HepG2 (cell line): Measurements from ENCODE around the gene ATP9A. TPM values are rescaled to one million over a fixed set of nuclear protein-coding genes. Genes with fewer than 3 reads are reported as not detected.

Experiments used
- CEBPG ChIP-seq: IDR thresholded peaks from 2 replicates; pipeline ENCODE4 v1.6.1; 2016
- FOXM1 ChIP-seq: sonication (generic); formaldehyde crosslinking; IDR thresholded peaks from 2 replicates; pipeline ENCODE4 v1.5.0; 2020; ENCODE audit warnings: missing genetic modification reagents
- HES4 ChIP-seq: sonication (generic); formaldehyde crosslinking; IDR thresholded peaks from 2 replicates; pipeline ENCODE4 v1.9.0; 2021; ENCODE audit warnings: mild to moderate bottlenecking, missing genetic modification reagents, borderline replicate concordance
- HOXA3 ChIP-seq: sonication (generic); formaldehyde crosslinking; IDR thresholded peaks from 2 replicates; pipeline ENCODE4 v1.5.0; 2020; ENCODE audit warnings: missing genetic modification reagents
- KLF9 ChIP-seq: IDR thresholded peaks from 2 replicates; pipeline ENCODE4 v1.6.1; 2016; ENCODE audit warnings: low read depth
- MIER2 ChIP-seq: IDR thresholded peaks from 2 replicates; pipeline ENCODE4 v1.6.1; 2016; ENCODE audit warnings: missing biosample characterization, missing genetic modification reagents
- RBFOX2 ChIP-seq: fragments of 200-400 bp; formaldehyde crosslinking; IDR thresholded peaks from 2 replicates; pipeline ENCODE4 v1.6.1; 2017; ENCODE audit warnings: low read depth, mild to moderate bottlenecking, low read length
- RXRA ChIP-seq: sonication (generic); formaldehyde crosslinking; IDR thresholded peaks from 2 replicates; pipeline ENCODE4 v1.5.1; 2020; ENCODE audit warnings: missing genetic modification reagents
- SIX1 ChIP-seq: sonication (generic); formaldehyde crosslinking; IDR thresholded peaks from 2 replicates; pipeline ENCODE4 v1.4.0; 2020; ENCODE audit warnings: missing genetic modification reagents, borderline replicate concordance
- SOX13 ChIP-seq, 3 experiments: fragments of 450-650 bp in 1 of 3; sonication (generic) in 1 of 3; formaldehyde crosslinking in 1 of 3; IDR thresholded peaks in 2 of 3; conservative IDR thresholded peaks in 1 of 3; 2 replicates each; pipeline versions ENCODE4 v1.5.0 to v1.6.1; 2016 to 2020; ENCODE audit warnings: antibody characterized with exemption in 1 of 3, mild to moderate bottlenecking in 1 of 3, missing compliant biosample characterization in 1 of 3, missing genetic modification reagents in 1 of 3, moderate library complexity in 1 of 3
- SP4 ChIP-seq: sonication (generic); formaldehyde crosslinking; IDR thresholded peaks from 2 replicates; pipeline ENCODE4 v1.8.1; 2023; ENCODE audit warnings: mild to moderate bottlenecking, missing genetic modification reagents
- TBX2 ChIP-seq: sonication (generic); formaldehyde crosslinking; IDR thresholded peaks from 2 replicates; pipeline ENCODE4 v1.5.0; 2020; ENCODE audit warnings: missing genetic modification reagents, mild to moderate bottlenecking, borderline replicate concordance
- YY1 ChIP-seq: IDR thresholded peaks from 2 replicates; pipeline ENCODE4 v1.6.1; 2011; ENCODE audit warnings: low read length, low read depth, moderate library complexity, mild to moderate bottlenecking; ENCODE audit not compliant: insufficient read depth, insufficient replicate concordance
- ZBTB7B ChIP-seq: sonication (generic); formaldehyde crosslinking; IDR thresholded peaks from 2 replicates; pipeline ENCODE4 v1.4.0; 2020; ENCODE audit warnings: missing genetic modification reagents
- ZFX ChIP-seq: sonication (generic); formaldehyde crosslinking; IDR thresholded peaks from 2 replicates; pipeline ENCODE4 v1.4.0; 2020; ENCODE audit warnings: mild to moderate bottlenecking, low read depth, missing genetic modification reagents, moderate library complexity
- ZNF136 ChIP-seq: sonication (generic); formaldehyde crosslinking; IDR thresholded peaks from 2 replicates; pipeline ENCODE4 v1.8.1; 2022; ENCODE audit warnings: low read depth, mild to moderate bottlenecking, moderate library complexity, missing genetic modification reagents
- ZNF224 ChIP-seq: sonication (generic); formaldehyde crosslinking; IDR thresholded peaks from 2 replicates; pipeline ENCODE4 v1.5.0; 2020; ENCODE audit warnings: mild to moderate bottlenecking, missing genetic modification reagents
- ZNF234 ChIP-seq: sonication (generic); formaldehyde crosslinking; conservative IDR thresholded peaks from 2 replicates; pipeline ENCODE4 v1.5.1; 2020; ENCODE audit warnings: mild to moderate bottlenecking, missing genetic modification reagents
- ZNF331 ChIP-seq: sonication (generic); formaldehyde crosslinking; IDR thresholded peaks from 2 replicates; pipeline ENCODE4 v1.4.0; 2020; ENCODE audit warnings: missing genetic modification reagents
- ZNF343 ChIP-seq: sonication (generic); formaldehyde crosslinking; IDR thresholded peaks from 2 replicates; pipeline ENCODE4 v1.4.0; 2020; ENCODE audit warnings: mild to moderate bottlenecking, missing genetic modification reagents
- ZNF451 ChIP-seq: sonication (generic); formaldehyde crosslinking; IDR thresholded peaks from 2 replicates; pipeline ENCODE4 v1.5.0; 2020; ENCODE audit warnings: mild to moderate bottlenecking, missing genetic modification reagents
- ZNF616 ChIP-seq: sonication (generic); formaldehyde crosslinking; IDR thresholded peaks from 2 replicates; pipeline ENCODE4 v1.5.0; 2020; ENCODE audit warnings: low read depth, mild to moderate bottlenecking, missing genetic modification reagents
- ZNF660 ChIP-seq: sonication (generic); formaldehyde crosslinking; IDR thresholded peaks from 2 replicates; pipeline ENCODE4 v1.5.1; 2020; ENCODE audit warnings: mild to moderate bottlenecking, low read depth, missing genetic modification reagents, borderline replicate concordance
- ZNF703 ChIP-seq: sonication (generic); formaldehyde crosslinking; IDR thresholded peaks from 2 replicates; pipeline ENCODE4 v1.5.1; 2020; ENCODE audit warnings: missing genetic modification reagents, mild to moderate bottlenecking, moderate library complexity, borderline replicate concordance
- ZNF850 ChIP-seq: sonication (generic); formaldehyde crosslinking; conservative IDR thresholded peaks from 2 replicates; pipeline ENCODE4 v1.9.0; 2021; ENCODE audit warnings: mild to moderate bottlenecking, missing genetic modification reagents
- ZSCAN12 ChIP-seq: sonication (generic); formaldehyde crosslinking; IDR thresholded peaks from 2 replicates; pipeline ENCODE4 v1.9.0; 2021; ENCODE audit warnings: mild to moderate bottlenecking, missing genetic modification reagents
- polyA plus RNA-seq, 8 experiments: library from polyadenylated mRNA; depleted of rRNA in 3 of 8; stranded (reverse) in 7 of 8; unstranded in 1 of 8; fragments of >200 nt; fragmentation: Illumina TruSeq in 4 of 8; extraction: Trizol in 4 of 8; gene quantifications; 2 replicates each; pipeline versions ENCODE4 v1.2.1 to v1.2.3, GENCODE V29; 2011 to 2016; ENCODE audit warnings: low read depth in 4 of 8, missing spikeins in 1 of 8, mixed read lengths in 1 of 8; ENCODE audit not compliant: insufficient read depth in 1 of 8
- total RNA-seq, 5 experiments: library from RNA; depleted of rRNA; stranded (reverse); fragments of >200 nt; fragmentation: Illumina TruSeq; extraction: Trizol; gene quantifications; 2 replicates each; pipeline ENCODE4 v1.2.3, GENCODE V29; 2016; ENCODE audit warnings: low read depth in 1 of 5
- TF ChIP-seq, protein P1 (sequence below): sonication (generic); formaldehyde crosslinking; IDR thresholded peaks from 2 replicates; pipeline ENCODE4 v1.4.0; 2020; ENCODE audit warnings: missing genetic modification reagents
- TF ChIP-seq, protein P2 (sequence below): sonication (generic); formaldehyde crosslinking; IDR thresholded peaks from 2 replicates; pipeline ENCODE4 v1.8.0; 2022; ENCODE audit warnings: mild to moderate bottlenecking, missing genetic modification reagents, moderate library complexity

The ATP9A gene
- total and polyA plus RNA-seq, 2 of the 13 experiments (the other 11 are each of a cell fraction or from before 2014, with no cell fraction given), result 11.8 to 18.5 TPM

DNA sequence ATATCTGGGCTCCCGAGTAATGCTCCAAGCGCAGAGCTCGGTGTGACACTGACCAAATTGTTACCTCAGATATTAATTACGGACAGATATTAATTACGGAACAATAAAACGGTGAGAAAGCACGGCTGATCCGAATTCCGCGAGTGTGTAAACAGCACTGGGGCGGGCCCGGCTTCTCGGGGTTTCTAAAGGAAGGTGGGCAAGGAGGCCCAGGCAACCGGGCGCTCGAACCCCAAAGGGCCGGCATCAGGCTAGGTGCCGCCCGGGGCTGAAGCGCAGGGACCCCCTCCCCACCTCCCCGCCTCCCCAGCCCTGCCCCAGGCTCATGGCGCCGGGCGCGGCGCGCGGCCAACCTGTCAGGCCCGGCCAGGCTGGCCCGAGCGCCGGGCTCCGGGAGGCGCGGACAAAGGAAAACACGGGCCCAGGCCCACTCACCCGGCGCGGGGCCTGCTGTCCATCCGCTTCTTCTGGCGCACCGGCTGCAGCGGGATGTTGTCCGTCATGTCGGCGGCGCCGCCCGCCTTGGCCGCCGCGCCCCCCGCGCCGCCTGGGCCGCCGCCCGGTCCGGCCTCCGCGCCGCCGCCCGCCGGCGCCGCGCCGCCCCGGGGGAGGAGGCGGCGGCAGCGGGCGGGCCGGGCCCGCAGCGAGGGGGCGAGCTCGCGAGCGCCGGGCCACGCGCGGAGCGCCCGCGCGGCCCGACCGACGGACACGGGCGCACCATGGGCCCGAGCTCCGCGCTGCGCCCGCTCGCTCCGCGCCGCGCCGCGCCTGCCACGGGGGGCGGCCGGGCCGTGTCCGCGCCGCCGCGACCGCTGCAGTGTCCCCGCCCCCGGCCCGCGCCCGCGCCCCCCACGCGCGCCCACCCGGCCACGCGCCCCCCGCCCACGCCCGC is at the start of gene ATP9A (continued):
- TF ChIP-seq ZNF136 (CRISPR knock-in tag), result 0 out of 2 replicates have a peak, but pooled peaks have one; percentile 39
- no peak for TF ChIP-seq SIX1
- 0 out of 2 replicates have a peak, but pooled peaks have one; percentile 25 for TF ChIP-seq RXRA (CRISPR knock-in tag)
- 0 out of 2 replicates have a peak, but pooled peaks have one; percentile 50 for TF ChIP-seq KLF9 (CRISPR knock-in tag)
- 0 out of 2 replicates have a peak, but pooled peaks have one; percentile 32 for TF ChIP-seq ZNF234
- TF ChIP-seq HES4 (CRISPR knock-in tag), result peak; percentile 79; the same call in 1 of the 2 replicates
- peak; percentile 78; the same call in 1 of the 2 replicates for TF ChIP-seq ZNF224
- no peak for TF ChIP-seq SOX13 (IDR thresholded peaks at IDR 0.05)
- 0 out of 4 replicates have a peak, but pooled peaks of 1 of the 2 experiments have one; percentile 2 for TF ChIP-seq SOX13 (CRISPR knock-in tag; conservative IDR thresholded peaks at IDR 0.05 in 1 of 2, IDR thresholded peaks at IDR 0.05 in 1 of 2)
- TF ChIP-seq MIER2 (CRISPR knock-in tag), result no peak
- TF ChIP-seq ZNF850 (CRISPR knock-in tag), result 0 out of 2 replicates have a peak, but pooled peaks have one; percentile 57
- peak; percentile 68 for TF ChIP-seq SP4 (CRISPR knock-in tag)
- no peak for TF ChIP-seq ZNF451 (CRISPR knock-in tag)
- TF ChIP-seq HOXA3 (CRISPR knock-in tag), result peak; percentile 19; the same call in 1 of the 2 replicates
- TF ChIP-seq ZNF616 (CRISPR knock-in tag), result no peak
- peak; percentile 85; the same call in 1 of the 2 replicates for TF ChIP-seq ZSCAN12 (CRISPR knock-in tag)
- TF ChIP-seq ZNF331 (CRISPR knock-in tag), result no peak
- TF ChIP-seq CEBPG, result no peak
- no peak for TF ChIP-seq ZNF343 (CRISPR knock-in tag)
- TF ChIP-seq TBX2 (CRISPR knock-in tag), result peak; percentile 33; the same call in 1 of the 2 replicates
- TF ChIP-seq YY1, result peak; percentile 70
- 0 out of 2 replicates have a peak, but pooled peaks have one; percentile 32 for TF ChIP-seq ZNF660 (CRISPR knock-in tag)
- 0 out of 2 replicates have a peak, but pooled peaks have one; percentile 18 for TF ChIP-seq ZBTB7B (CRISPR knock-in tag)
- TF ChIP-seq, protein P1, sequence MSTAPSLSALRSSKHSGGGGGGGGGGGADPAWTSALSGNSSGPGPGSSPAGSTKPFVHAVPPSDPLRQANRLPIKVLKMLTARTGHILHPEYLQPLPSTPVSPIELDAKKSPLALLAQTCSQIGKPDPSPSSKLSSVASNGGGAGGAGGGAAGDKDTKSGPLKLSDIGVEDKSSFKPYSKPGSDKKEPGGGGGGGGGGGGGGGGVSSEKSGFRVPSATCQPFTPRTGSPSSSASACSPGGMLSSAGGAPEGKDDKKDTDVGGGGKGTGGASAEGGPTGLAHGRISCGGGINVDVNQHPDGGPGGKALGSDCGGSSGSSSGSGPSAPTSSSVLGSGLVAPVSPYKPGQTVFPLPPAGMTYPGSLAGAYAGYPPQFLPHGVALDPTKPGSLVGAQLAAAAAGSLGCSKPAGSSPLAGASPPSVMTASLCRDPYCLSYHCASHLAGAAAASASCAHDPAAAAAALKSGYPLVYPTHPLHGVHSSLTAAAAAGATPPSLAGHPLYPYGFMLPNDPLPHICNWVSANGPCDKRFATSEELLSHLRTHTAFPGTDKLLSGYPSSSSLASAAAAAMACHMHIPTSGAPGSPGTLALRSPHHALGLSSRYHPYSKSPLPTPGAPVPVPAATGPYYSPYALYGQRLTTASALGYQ (CRISPR knock-in tag), result peak; percentile 57; the same call in 1 of the 2 replicates
- TF ChIP-seq, protein P2, sequence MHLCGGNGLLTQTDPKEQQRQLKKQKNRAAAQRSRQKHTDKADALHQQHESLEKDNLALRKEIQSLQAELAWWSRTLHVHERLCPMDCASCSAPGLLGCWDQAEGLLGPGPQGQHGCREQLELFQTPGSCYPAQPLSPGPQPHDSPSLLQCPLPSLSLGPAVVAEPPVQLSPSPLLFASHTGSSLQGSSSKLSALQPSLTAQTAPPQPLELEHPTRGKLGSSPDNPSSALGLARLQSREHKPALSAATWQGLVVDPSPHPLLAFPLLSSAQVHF (CRISPR knock-in tag), result peak; percentile 73; the same call in 1 of the 2 replicates
- peak; percentile 35; the same call in 1 of the 2 replicates for TF ChIP-seq RBFOX2
- TF ChIP-seq ZFX (CRISPR knock-in tag), result peak; percentile 68; the same call in 1 of the 2 replicates
- TF ChIP-seq ZNF703 (CRISPR knock-in tag), result 0 out of 2 replicates have a peak, but pooled peaks have one; percentile 12
- no peak for TF ChIP-seq FOXM1 (CRISPR knock-in tag)
